ENCODE data around the gene PSMD12.
"Not testable (repeated sequence)": the region's sequence is repeated elsewhere in the genome, so short reads cannot be mapped to it uniquely, and the experiment has no call there.

The PSMD12 gene

GRCh38 chr17:67366193-67367157, at the start of gene PSMD12:
TSS of gene PSMD12 (minus strand) at chr17:67366577. CDS start at chr17:67366519, 58 bp downstream.
- DNase-seq (ENCODE audit: low read depth): no peak

- no peak for DNase-seq (ENCODE audit: low read depth)
Measured at GRCh38 chr17:67415291-67415690, 48.9 kb upstream of the PSMD12 start.

- no peak for DNase-seq (ENCODE audit: low read depth)
Measured at GRCh38 chr17:67414559-67414958, 48.2 kb upstream of the PSMD12 start.

- DNase-seq (ENCODE audit: low read depth): no peak
Measured at GRCh38 chr17:67414130-67414529, 47.8 kb upstream of the PSMD12 start.

GRCh38 chr17:67413388-67413787, 47.0 kb upstream of the PSMD12 start:
- no peak for DNase-seq (ENCODE audit: low read depth)

- no peak for DNase-seq (ENCODE audit: low read depth)
Measured at GRCh38 chr17:67412941-67413340, 46.6 kb upstream of the PSMD12 start.

GRCh38 chr17:67412032-67412431, 45.7 kb upstream of the PSMD12 start:
- no peak for DNase-seq (ENCODE audit: low read depth)

- no peak for DNase-seq (ENCODE audit: low read depth)
Measured at GRCh38 chr17:67411397-67411796, 45.0 kb upstream of the PSMD12 start.

GRCh38 chr17:67408455-67408830, 42.1 kb upstream of the PSMD12 start:
- DNase-seq (ENCODE audit: low read depth): not testable (repeated sequence)

GRCh38 chr17:67403483-67403882, 37.1 kb upstream of the PSMD12 start:
- no peak for DNase-seq (ENCODE audit: low read depth)

- no peak for DNase-seq (ENCODE audit: low read depth)
Measured at GRCh38 chr17:67403065-67403464, 36.7 kb upstream of the PSMD12 start.

- no peak for DNase-seq (ENCODE audit: low read depth)
Measured at GRCh38 chr17:67401598-67402504, 35.5 kb upstream of the PSMD12 start.

- no peak for DNase-seq (ENCODE audit: low read depth)
Measured at GRCh38 chr17:67401106-67401505, 34.7 kb upstream of the PSMD12 start.

GRCh38 chr17:67400193-67400592, 33.8 kb upstream of the PSMD12 start:
- DNase-seq (ENCODE audit: low read depth): no peak

- no peak for DNase-seq (ENCODE audit: low read depth)
Measured at GRCh38 chr17:67399676-67400075, 33.3 kb upstream of the PSMD12 start.

GRCh38 chr17:67393809-67394397, 27.5 kb upstream of the PSMD12 start:
- DNase-seq (ENCODE audit: low read depth): no peak

- DNase-seq (ENCODE audit: low read depth): no peak
Measured at GRCh38 chr17:67392111-67392510, 25.7 kb upstream of the PSMD12 start.

GRCh38 chr17:67390646-67391361, 24.4 kb upstream of the PSMD12 start:
- DNase-seq (ENCODE audit: low read depth): no peak

- no peak for DNase-seq (ENCODE audit: low read depth)
Measured at GRCh38 chr17:67390006-67390645, 23.7 kb upstream of the PSMD12 start.

GRCh38 chr17:67388986-67389385, 22.6 kb upstream of the PSMD12 start:
- DNase-seq (ENCODE audit: low read depth): no peak

- not testable (repeated sequence) for DNase-seq (ENCODE audit: low read depth)
Measured at GRCh38 chr17:67388536-67388935, 22.2 kb upstream of the PSMD12 start.
